Stimulated activated naive B cell treated with anti-CD40 and anti-IgM and Interleukin-4, amounts not matched to agents 10 μg/mL and 1 μg/mL and 100 μg/mL, for 72 hours (primary cell): ENCODE measurements around the gene NIN.

Source experiments
- ATAC-seq, 2 donors: fragments of 150-1000 bp; cut with Tn5 transposase; replicated peaks; 2 replicates each; pipeline ENCODE4 v1.10.0; 2021; ENCODE audit warnings: moderate library complexity in 1 of 2
- DNase-seq: peaks from one replicate; pipeline ENCODE4 v3.0.0; 2021
- H3K27ac Mint-ChIP-seq: one replicate; pipeline ENCODE4 v1.8.0; 2022; ENCODE audit warnings: mild to moderate bottlenecking, mixed read lengths
- H3K27me3 Mint-ChIP-seq, 2 donors: one replicate each; pipeline ENCODE4 v1.8.0; 2022; ENCODE audit warnings: mixed read lengths in 2 of 2
- H3K36me3 Mint-ChIP-seq, 2 donors: one replicate each; pipeline ENCODE4 v1.8.0; 2022; ENCODE audit warnings: mixed read lengths in 2 of 2, mild to moderate bottlenecking in 1 of 2
- H3K4me1 Mint-ChIP-seq, 2 donors: one replicate each; pipeline ENCODE4 v1.8.0; 2022; ENCODE audit warnings: mixed read lengths in 2 of 2, mild to moderate bottlenecking in 1 of 2
- H3K4me3 Mint-ChIP-seq, 2 donors: one replicate each; pipeline ENCODE4 v1.8.0; 2022; ENCODE audit warnings: mild to moderate bottlenecking in 2 of 2, mixed read lengths in 2 of 2, moderate library complexity in 1 of 2
- H3K9me3 Mint-ChIP-seq, 2 donors: one replicate each; pipeline ENCODE4 v1.8.0; 2022; ENCODE audit warnings: mixed read lengths in 2 of 2, mild to moderate bottlenecking in 1 of 2

Gene NIN

DNA sequence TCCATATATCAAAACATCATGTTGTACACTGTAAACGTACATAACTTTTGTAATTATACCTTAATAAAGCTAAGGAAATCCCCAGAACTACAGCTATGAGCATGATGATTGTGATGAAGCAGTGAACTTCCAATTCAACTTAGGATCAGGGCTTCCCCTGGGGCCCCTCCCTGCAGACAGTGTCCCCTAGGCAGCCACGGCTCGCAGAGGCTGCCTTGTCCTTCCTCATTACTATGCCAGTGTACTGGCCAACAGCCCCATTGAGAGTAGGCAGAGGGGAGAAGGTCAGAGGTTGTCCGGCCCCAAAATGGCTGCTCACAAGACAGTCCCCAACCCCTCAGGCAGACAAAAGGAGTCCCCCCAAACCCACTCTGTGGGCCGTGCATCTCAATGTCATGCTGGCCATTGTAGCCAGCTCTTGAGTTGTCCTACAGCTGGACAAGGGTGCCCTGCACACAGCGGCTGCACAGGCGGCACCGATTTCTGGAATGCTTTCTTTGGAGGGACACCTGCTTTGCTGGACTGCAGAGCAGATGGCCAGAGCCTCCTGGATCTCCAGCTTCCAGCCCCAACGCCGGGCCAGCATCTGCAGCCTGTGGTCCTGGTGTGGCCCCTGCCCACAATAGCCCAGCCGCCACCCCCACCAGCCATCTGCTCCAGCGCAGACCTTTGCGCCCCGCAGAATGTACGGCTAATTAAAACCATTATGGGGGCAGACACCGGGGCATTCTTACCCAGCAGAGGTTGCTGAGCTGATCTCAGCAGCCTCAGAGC lies 46.1 kb downstream of the NIN start:
- peaks cover 38 to 86% of the 10 kb centered on the region in 2 donors for H3K4me1 Mint-ChIP-seq
- ATAC-seq, result peak; percentile 38 to 41
- no peaks in the 10 kb centered on the region for H3K9me3 Mint-ChIP-seq
- H3K4me3 Mint-ChIP-seq, result peak overlapping the region in 1 of 2 donors; percentile 25
- no peak for DNase-seq
- H3K27ac Mint-ChIP-seq, result peak overlapping the region; percentile 65
- peaks cover 54 to 74% of the 10 kb centered on the region in 2 donors for H3K36me3 Mint-ChIP-seq
- no peaks in the 10 kb centered on the region for H3K27me3 Mint-ChIP-seq

- no peak for ATAC-seq
- DNase-seq, result no peak
- Mint-ChIP-seq H3K4me3 (no peak overlapping the region), H3K27ac (peak overlapping the region; percentile 51), H3K36me3 (peaks cover 55 to 74% of the 10 kb centered on the region in 2 donors), H3K4me1 (peaks cover 39 to 86% of the 10 kb centered on the region in 2 donors), H3K27me3 (no peaks in the 10 kb centered on the region), H3K9me3 (no peaks in the 10 kb centered on the region)
Observed at GRCh38 chr14:50783563-50783962, 47.4 kb downstream of the NIN start.

GRCh38 chr14:50780393-50780792 lies 50.6 kb downstream of the NIN start:
- DNase-seq (no peak), ATAC-seq (no peak)
- Mint-ChIP-seq H3K36me3 (peaks cover 46 to 59% of the 10 kb centered on the region in 2 donors), H3K4me1 (peaks cover 29 to 57% of the 10 kb centered on the region in 2 donors), H3K4me3 (no peak overlapping the region), H3K27ac (no peak overlapping the region), H3K9me3 (no peaks in the 10 kb centered on the region), H3K27me3 (no peaks in the 10 kb centered on the region)

- peaks cover 54 to 59% of the 10 kb centered on the region in 2 donors for H3K36me3 Mint-ChIP-seq
- peak overlapping the region in 1 of 2 donors; percentile 7 for H3K4me3 Mint-ChIP-seq
- peaks cover 30 to 54% of the 10 kb centered on the region in 2 donors for H3K4me1 Mint-ChIP-seq
- peak overlapping the region; percentile 59 for H3K27ac Mint-ChIP-seq
- ATAC-seq (no peak), DNase-seq (no peak)
- H3K27me3 Mint-ChIP-seq, result no peaks in the 10 kb centered on the region
- H3K9me3 Mint-ChIP-seq, result no peaks in the 10 kb centered on the region
Observed at GRCh38 chr14:50778721-50779483, 52.1 kb downstream of the NIN start.

- peaks cover 62 to 69% of the 10 kb centered on the region in 2 donors for H3K36me3 Mint-ChIP-seq
- H3K4me3 Mint-ChIP-seq, result no peak overlapping the region
- peak overlapping the region; percentile 0 for H3K27ac Mint-ChIP-seq
- H3K27me3 Mint-ChIP-seq, result no peaks in the 10 kb centered on the region
- peaks cover 24 to 50% of the 10 kb centered on the region in 2 donors for H3K4me1 Mint-ChIP-seq
- ATAC-seq, result no peak
- DNase-seq, result no peak
- H3K9me3 Mint-ChIP-seq, result no peaks in the 10 kb centered on the region
Observed at GRCh38 chr14:50776522-50776921, 54.4 kb downstream of the NIN start.

GRCh38 chr14:50775357-50775756 lies 55.6 kb downstream of the NIN start:
- H3K27ac Mint-ChIP-seq, result no peak overlapping the region
- H3K27me3 Mint-ChIP-seq, result no peaks in the 10 kb centered on the region
- ATAC-seq (no peak), DNase-seq (no peak)
- no peaks in the 10 kb centered on the region for H3K9me3 Mint-ChIP-seq
- H3K4me3 Mint-ChIP-seq, result no peak overlapping the region
- H3K36me3 Mint-ChIP-seq, result peaks cover 56 to 67% of the 10 kb centered on the region in 2 donors
- peaks cover 18 to 38% of the 10 kb centered on the region in 2 donors for H3K4me1 Mint-ChIP-seq

DNA sequence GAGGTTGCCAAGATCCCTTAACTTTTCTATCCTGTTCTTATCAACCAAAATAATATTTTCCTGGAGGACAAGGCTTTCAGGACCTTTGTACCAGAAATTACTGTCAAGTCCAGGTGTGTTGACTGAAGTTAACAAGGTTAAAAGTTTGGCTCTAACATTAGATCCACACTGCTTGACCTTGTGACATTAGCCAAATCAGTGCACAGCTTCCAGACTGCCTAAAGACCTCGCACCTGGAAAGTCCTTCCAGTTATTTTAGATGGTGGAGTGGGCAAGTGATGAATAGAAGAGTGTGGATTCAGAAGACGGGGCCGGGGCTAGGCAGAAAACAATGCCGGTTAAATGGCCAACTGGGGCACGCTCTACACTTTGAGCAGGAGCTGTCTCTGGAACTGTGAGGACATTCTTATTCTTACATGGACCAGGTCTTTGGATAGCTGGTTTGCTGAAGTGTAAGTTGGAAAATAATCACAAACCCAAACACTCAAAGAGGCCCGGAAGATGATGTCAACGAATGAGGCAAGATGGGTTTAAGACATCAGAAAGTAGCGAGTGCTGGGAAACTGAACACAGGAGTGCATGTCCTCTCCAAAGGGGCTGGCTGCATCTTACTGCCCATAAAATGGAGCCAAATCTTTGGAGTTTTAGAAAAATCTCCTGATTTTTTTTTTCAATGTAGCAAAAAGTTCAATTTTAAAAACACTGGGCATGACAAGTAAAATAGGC lies 56.3 kb downstream of the NIN start:
- Mint-ChIP-seq H3K27me3 (no peaks in the 10 kb centered on the region), H3K9me3 (no peaks in the 10 kb centered on the region), H3K4me1 (peaks cover 18 to 31% of the 10 kb centered on the region in 2 donors), H3K4me3 (no peak overlapping the region), H3K27ac (peak overlapping the region; percentile 82), H3K36me3 (peaks cover 59 to 72% of the 10 kb centered on the region in 2 donors)
- ATAC-seq, result no peak
- DNase-seq, result no peak

GRCh38 chr14:50773632-50774541 lies 57.1 kb downstream of the NIN start:
- DNase-seq (no peak), ATAC-seq (peak in 1 of 2 donors; percentile 46)
- H3K36me3 Mint-ChIP-seq, result peaks cover 54 to 70% of the 10 kb centered on the region in 2 donors
- no peaks in the 10 kb centered on the region for H3K27me3 Mint-ChIP-seq
- H3K27ac Mint-ChIP-seq, result peak overlapping the region; percentile 78
- H3K4me3 Mint-ChIP-seq, result no peak overlapping the region
- H3K4me1 Mint-ChIP-seq, result peaks cover 11 to 23% of the 10 kb centered on the region in 2 donors
- H3K9me3 Mint-ChIP-seq, result no peaks in the 10 kb centered on the region

- H3K9me3 Mint-ChIP-seq, result no peaks in the 10 kb centered on the region
- H3K27me3 Mint-ChIP-seq, result no peaks in the 10 kb centered on the region
- H3K4me1 Mint-ChIP-seq, result peaks cover 15 to 17% of the 10 kb centered on the region in 2 donors
- DNase-seq (no peak), ATAC-seq (no peak)
- peak overlapping the region; percentile 9 for H3K27ac Mint-ChIP-seq
- H3K4me3 Mint-ChIP-seq, result no peak overlapping the region
- H3K36me3 Mint-ChIP-seq, result peaks cover 60 to 76% of the 10 kb centered on the region in 2 donors
Observed at GRCh38 chr14:50772412-50772811, 58.5 kb downstream of the NIN start.

DNA sequence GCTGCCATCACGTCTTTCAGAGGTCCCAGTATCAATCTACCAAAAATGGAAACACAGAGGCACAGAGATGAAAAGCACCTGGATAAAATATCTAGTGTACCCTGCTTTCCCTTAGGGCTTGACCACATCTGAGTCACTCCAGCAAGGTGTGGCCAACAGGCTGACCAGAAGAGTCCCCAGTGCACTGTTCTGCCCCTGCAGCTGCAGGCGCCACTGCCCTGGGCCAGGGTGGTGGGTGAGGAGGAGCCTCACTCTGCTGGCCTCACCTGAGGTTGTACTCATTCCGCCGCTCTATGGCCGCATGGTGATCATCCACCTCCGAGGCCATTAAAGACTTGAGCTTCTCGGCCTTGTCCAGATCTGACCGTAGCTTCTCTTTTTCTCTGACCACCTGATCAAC lies 60.4 kb downstream of the NIN start:
- no peak for ATAC-seq
- no peaks in the 10 kb centered on the region for H3K27me3 Mint-ChIP-seq
- H3K27ac Mint-ChIP-seq, result peak overlapping the region; percentile 20
- peaks cover 21 to 24% of the 10 kb centered on the region in 2 donors for H3K4me1 Mint-ChIP-seq
- H3K9me3 Mint-ChIP-seq, result no peaks in the 10 kb centered on the region
- no peak overlapping the region for H3K4me3 Mint-ChIP-seq
- peaks cover 57 to 76% of the 10 kb centered on the region in 2 donors for H3K36me3 Mint-ChIP-seq
- no peak for DNase-seq

- Mint-ChIP-seq H3K27me3 (no peaks in the 10 kb centered on the region), H3K4me3 (no peak overlapping the region), H3K36me3 (peaks cover 57 to 77% of the 10 kb centered on the region in 2 donors), H3K9me3 (no peaks in the 10 kb centered on the region), H3K4me1 (peaks cover 21 to 23% of the 10 kb centered on the region in 2 donors), H3K27ac (peak overlapping the region; percentile 20)
- DNase-seq, result no peak
- no peak for ATAC-seq
Observed at GRCh38 chr14:50769863-50770500, 61.0 kb downstream of the NIN start.

- no peak overlapping the region for H3K4me3 Mint-ChIP-seq
- H3K4me1 Mint-ChIP-seq, result peaks cover 15 to 16% of the 10 kb centered on the region in 2 donors
- peaks cover 52 to 76% of the 10 kb centered on the region in 2 donors for H3K36me3 Mint-ChIP-seq
- peak overlapping the region; percentile 73 for H3K27ac Mint-ChIP-seq
- no peaks in the 10 kb centered on the region for H3K9me3 Mint-ChIP-seq
- H3K27me3 Mint-ChIP-seq, result no peaks in the 10 kb centered on the region
- ATAC-seq (no peak), DNase-seq (no peak)
Observed at GRCh38 chr14:50768680-50769079, 62.3 kb downstream of the NIN start.

GRCh38 chr14:50766338-50766886 lies 64.5 kb downstream of the NIN start:
- Mint-ChIP-seq H3K27ac (no peak overlapping the region), H3K27me3 (no peaks in the 10 kb centered on the region), H3K4me3 (no peak overlapping the region), H3K4me1 (peaks cover 23 to 27% of the 10 kb centered on the region in 2 donors), H3K36me3 (peaks cover 53 to 76% of the 10 kb centered on the region in 2 donors), H3K9me3 (no peaks in the 10 kb centered on the region)
- no peak for ATAC-seq
- no peak for DNase-seq
